ENCODE measurements around the gene ZNF567. TPM values are rescaled to one million over a fixed set of nuclear protein-coding genes. Genes with fewer than 3 reads are reported as not detected.
"Not testable (repeated sequence)": the region's sequence is repeated elsewhere in the genome, so short reads cannot be mapped to it uniquely, and the experiment has no call there.

Gene ZNF567
- total and polyA plus RNA-seq, 2 donors (not counting 1 experiment from before 2014, with no cell fraction given), result 9.8 to 19.7 TPM

GRCh38 chr19:36719687-36720556 is 32.5 kb downstream of the ZNF567 start:
- H2AFZ ChIP-seq (ENCODE audit: insufficient read depth, low read depth, low read length, poor library complexity, severe bottlenecking), result no peak overlapping the region
- H3K4me3 ChIP-seq (ENCODE audit: control extremely low read depth in 1 of 5, extremely low read depth in 1 of 5, insufficient read depth in 1 of 5, low read depth in 2 of 5, low read length in 4 of 5), result no peak overlapping the region
- ChIA-PET CTCF (no interaction called here), POLR2A (no interaction called here)
- no CpG with 5 or more reads among the region's 10 CpGs for WGBS (ENCODE audit: insufficient coverage)
- no peaks in the 10 kb centered on the region for H3K27me3 Mint-ChIP-seq
- H3K27me3 ChIP-seq (replicated peaks in 1 of 4; ENCODE audit: control extremely low read depth in 1 of 4, control insufficient read depth in 3 of 4, insufficient read depth in 4 of 4, low read length in 3 of 4), result no peaks in the 10 kb centered on the region
- H3K36me3 ChIP-seq (replicated peaks in 1 of 2; ENCODE audit: control extremely low read depth in 1 of 2, control insufficient read depth in 1 of 2, extremely low read depth in 1 of 2, insufficient read depth in 2 of 2, low read length in 1 of 2), result peaks cover 11 to 44% of the 10 kb centered on the region in 2 experiments
- H3K4me1 ChIP-seq (ENCODE audit: control insufficient read depth in 2 of 2, insufficient read depth in 2 of 2, low read length in 2 of 2), result no peaks in the 10 kb centered on the region
- no peaks in the 10 kb centered on the region for H3K4me1 Mint-ChIP-seq
- no peaks in the 10 kb centered on the region for H4K20me1 ChIP-seq (ENCODE audit: control insufficient read depth, insufficient read depth, low read length, poor library complexity, severe bottlenecking)
- no peak overlapping the region for H3K4me2 ChIP-seq (replicated peaks; ENCODE audit: low read depth, low read length, poor library complexity, severe bottlenecking)
- ATAC-seq (ENCODE audit: low read depth), result no peak
- DNase-seq, result peak; percentile 5
- intact Hi-C loops (cut with micrococcal nuclease), result no loop called here
- no peak overlapping the region for H3K9ac ChIP-seq (ENCODE audit: low read length)
- no peak for TF ChIP-seq CTCF (IDR thresholded peaks at IDR 0.05)
- TF ChIP-seq EZH2 (IDR thresholded peaks at IDR 0.05; ENCODE audit: borderline replicate concordance, insufficient read depth, low read depth, low read length, poor library complexity, severe bottlenecking), result no peak
- peaks cover 16% of the 10 kb centered on the region for H3K9me3 Mint-ChIP-seq (ENCODE audit: insufficient read depth)
- H3K9me3 ChIP-seq (ENCODE audit: control extremely low read depth in 1 of 3, control insufficient read depth in 2 of 3, insufficient read depth in 1 of 3, low read length in 2 of 3), result peaks cover 25 to 74% (median 54%) of the 10 kb centered on the region in 3 donors
- H3K4me3 Mint-ChIP-seq, result no peak overlapping the region
- H3K79me2 ChIP-seq (ENCODE audit: control insufficient read depth, insufficient read depth, low read length), result no peaks in the 10 kb centered on the region
- H3K27ac ChIP-seq (ENCODE audit: low read length in 2 of 2), result no peak overlapping the region
- H3K27ac Mint-ChIP-seq, result no peak overlapping the region

- H3K4me1 Mint-ChIP-seq; H3K27me3 Mint-ChIP-seq; H3K4me2 ChIP-seq (replicated peaks; ENCODE audit: low read depth, low read length, poor library complexity, severe bottlenecking); H3K4me1 ChIP-seq (ENCODE audit: control insufficient read depth in 2 of 2, insufficient read depth in 2 of 2, low read length in 2 of 2); H4K20me1 ChIP-seq (ENCODE audit: control insufficient read depth, insufficient read depth, low read length, poor library complexity, severe bottlenecking); H3K79me2 ChIP-seq (ENCODE audit: control insufficient read depth, insufficient read depth, low read length); H3K36me3 ChIP-seq (replicated peaks in 1 of 2; ENCODE audit: control extremely low read depth in 1 of 2, control insufficient read depth in 1 of 2, extremely low read depth in 1 of 2, insufficient read depth in 2 of 2, low read length in 1 of 2); POLR2A ChIA-PET; H3K27ac Mint-ChIP-seq; CTCF ChIA-PET; H3K4me3 Mint-ChIP-seq; H3K4me3 ChIP-seq (ENCODE audit: control extremely low read depth in 1 of 5, extremely low read depth in 1 of 5, insufficient read depth in 1 of 5, low read depth in 2 of 5, low read length in 4 of 5); DNase-seq; H3K27me3 ChIP-seq (replicated peaks in 1 of 4; ENCODE audit: control extremely low read depth in 1 of 4, control insufficient read depth in 3 of 4, insufficient read depth in 4 of 4, low read length in 3 of 4); H3K27ac ChIP-seq (ENCODE audit: low read length in 2 of 2); intact Hi-C loops (cut with micrococcal nuclease); ATAC-seq (ENCODE audit: low read depth); H3K9ac ChIP-seq (ENCODE audit: low read length); H2AFZ ChIP-seq (ENCODE audit: insufficient read depth, low read depth, low read length, poor library complexity, severe bottlenecking): not testable (repeated sequence)
- H3K9me3 ChIP-seq (ENCODE audit: control extremely low read depth in 1 of 3, control insufficient read depth in 2 of 3, insufficient read depth in 1 of 3, low read length in 2 of 3), result peaks cover 13 to 82% (median 55%) of the 10 kb centered on the region in 3 donors
- H3K9me3 Mint-ChIP-seq (ENCODE audit: insufficient read depth), result peaks cover 33% of the 10 kb centered on the region
- 100% methylated on average over 2 of the region's 9 CpGs for WGBS (ENCODE audit: insufficient coverage)
Observed at GRCh38 chr19:36736166-36736565, 48.8 kb downstream of the ZNF567 start.
